Activated naive CD8-positive, alpha-beta T cell (primary cell): Measurements from ENCODE around the gene KIAA2012.
"Not testable (repeated sequence)": the region's sequence is repeated elsewhere in the genome, so short reads cannot be mapped to it uniquely, and the experiment has no call there.

Source experiments
- H3K27ac Mint-ChIP-seq: one replicate; pipeline ENCODE4 v1.8.0; 2021; ENCODE audit warnings: mixed read lengths
- H3K27me3 Mint-ChIP-seq: one replicate; pipeline ENCODE4 v1.8.0; 2021; ENCODE audit warnings: mixed read lengths
- H3K36me3 Mint-ChIP-seq: one replicate; pipeline ENCODE4 v1.8.0; 2021; ENCODE audit warnings: mixed read lengths
- H3K4me1 Mint-ChIP-seq: one replicate; pipeline ENCODE4 v1.8.0; 2021; ENCODE audit warnings: low read depth, mixed read lengths
- H3K4me3 Mint-ChIP-seq: one replicate; pipeline ENCODE4 v1.8.0; 2021; ENCODE audit warnings: mild to moderate bottlenecking, mixed read lengths
- H3K9me3 Mint-ChIP-seq: one replicate; pipeline ENCODE4 v1.8.0; 2021; ENCODE audit warnings: low read depth, mixed read lengths

KIAA2012 gene

GRCh38 chr2:202187570-202187969 is 114.5 kb downstream of the KIAA2012 start:
- Mint-ChIP-seq H3K27ac (no peak overlapping the region), H3K4me1 (no peaks in the 10 kb centered on the region), H3K9me3 (no peaks in the 10 kb centered on the region), H3K36me3 (no peaks in the 10 kb centered on the region), H3K27me3 (peaks cover 1% of the 10 kb centered on the region), H3K4me3 (no peak overlapping the region)

- no peaks in the 10 kb centered on the region for H3K9me3 Mint-ChIP-seq
- H3K36me3 Mint-ChIP-seq: no peaks in the 10 kb centered on the region
- H3K27ac Mint-ChIP-seq: no peak overlapping the region
- no peak overlapping the region for H3K4me3 Mint-ChIP-seq
- peaks cover 8% of the 10 kb centered on the region for H3K27me3 Mint-ChIP-seq
- no peaks in the 10 kb centered on the region for H3K4me1 Mint-ChIP-seq
Observed at GRCh38 chr2:202193305-202193704, 120.2 kb downstream of the KIAA2012 start.

GRCh38 chr2:202193881-202194353 is 120.9 kb downstream of the KIAA2012 start:
- no peak overlapping the region for H3K27ac Mint-ChIP-seq
- peaks cover 8% of the 10 kb centered on the region for H3K27me3 Mint-ChIP-seq
- no peaks in the 10 kb centered on the region for H3K9me3 Mint-ChIP-seq
- no peaks in the 10 kb centered on the region for H3K36me3 Mint-ChIP-seq
- no peaks in the 10 kb centered on the region for H3K4me1 Mint-ChIP-seq
- H3K4me3 Mint-ChIP-seq: no peak overlapping the region

- H3K4me1 Mint-ChIP-seq: no peaks in the 10 kb centered on the region
- no peak overlapping the region for H3K27ac Mint-ChIP-seq
Observed at GRCh38 chr2:202194418-202194817, 121.4 kb downstream of the KIAA2012 start.

GRCh38 chr2:202196727-202197126 is 123.7 kb downstream of the KIAA2012 start:
- H3K4me3 Mint-ChIP-seq: no peak overlapping the region
- H3K36me3 Mint-ChIP-seq: no peaks in the 10 kb centered on the region
- H3K9me3 Mint-ChIP-seq: no peaks in the 10 kb centered on the region
- peaks cover 8% of the 10 kb centered on the region for H3K27me3 Mint-ChIP-seq
- H3K4me1 Mint-ChIP-seq: no peaks in the 10 kb centered on the region
- no peak overlapping the region for H3K27ac Mint-ChIP-seq

More at GRCh38 chr2:202194418-202194817, 121.4 kb downstream of the KIAA2012 start:
- H3K36me3 Mint-ChIP-seq: no peaks in the 10 kb centered on the region
- H3K9me3 Mint-ChIP-seq: no peaks in the 10 kb centered on the region
- H3K4me3 Mint-ChIP-seq: no peak overlapping the region
- peaks cover 8% of the 10 kb centered on the region for H3K27me3 Mint-ChIP-seq

GRCh38 chr2:202201220-202202160 is 128.4 kb downstream of the KIAA2012 start:
- Mint-ChIP-seq H3K27ac (no peak overlapping the region), H3K9me3 (no peaks in the 10 kb centered on the region), H3K27me3 (peaks cover 3% of the 10 kb centered on the region), H3K36me3 (peaks cover 2% of the 10 kb centered on the region), H3K4me3 (no peak overlapping the region), H3K4me1 (no peaks in the 10 kb centered on the region)

GRCh38 chr2:202203348-202203747 is 130.3 kb downstream of the KIAA2012 start:
- H3K4me3 Mint-ChIP-seq: no peak overlapping the region
- H3K27ac Mint-ChIP-seq: no peak overlapping the region
- H3K9me3 Mint-ChIP-seq: no peaks in the 10 kb centered on the region
- H3K27me3 Mint-ChIP-seq: no peaks in the 10 kb centered on the region
- H3K36me3 Mint-ChIP-seq: peaks cover 4% of the 10 kb centered on the region
- H3K4me1 Mint-ChIP-seq: no peaks in the 10 kb centered on the region

- Mint-ChIP-seq H3K9me3 (no peaks in the 10 kb centered on the region), H3K4me3 (no peak overlapping the region), H3K27me3 (no peaks in the 10 kb centered on the region), H3K36me3 (peaks cover 4% of the 10 kb centered on the region), H3K27ac (no peak overlapping the region), H3K4me1 (no peaks in the 10 kb centered on the region)
Observed at GRCh38 chr2:202204855-202205254, 131.8 kb downstream of the KIAA2012 start.

- H3K4me3 Mint-ChIP-seq: no peak overlapping the region
- peaks cover 4% of the 10 kb centered on the region for H3K36me3 Mint-ChIP-seq
- H3K4me1 Mint-ChIP-seq: peaks cover 1% of the 10 kb centered on the region
- H3K27me3 Mint-ChIP-seq: no peaks in the 10 kb centered on the region
- H3K27ac Mint-ChIP-seq: peak overlapping the region; percentile 35
- no peaks in the 10 kb centered on the region for H3K9me3 Mint-ChIP-seq
Observed at GRCh38 chr2:202208526-202208925, 135.5 kb downstream of the KIAA2012 start.

GRCh38 chr2:202215179-202215578 is 142.1 kb downstream of the KIAA2012 start:
- Mint-ChIP-seq H3K36me3 (no peaks in the 10 kb centered on the region), H3K9me3 (no peaks in the 10 kb centered on the region), H3K4me3 (no peak overlapping the region), H3K27me3 (no peaks in the 10 kb centered on the region), H3K27ac (no peak overlapping the region), H3K4me1 (peaks cover 12% of the 10 kb centered on the region)

- H3K4me3 Mint-ChIP-seq: no peak overlapping the region
Observed at GRCh38 chr2:202221873-202222272, 148.8 kb downstream of the KIAA2012 start.

GRCh38 chr2:202237787-202238233 is 164.8 kb downstream of the KIAA2012 start:
- peak overlapping the region; percentile 86 for H3K27ac Mint-ChIP-seq
- H3K27me3 Mint-ChIP-seq: no peaks in the 10 kb centered on the region

More at GRCh38 chr2:202221873-202222272, 148.8 kb downstream of the KIAA2012 start:
- no peaks in the 10 kb centered on the region for H3K27me3 Mint-ChIP-seq
- peak overlapping the region; percentile 34 for H3K27ac Mint-ChIP-seq
- peaks cover 45% of the 10 kb centered on the region for H3K4me1 Mint-ChIP-seq
- peaks cover 10% of the 10 kb centered on the region for H3K36me3 Mint-ChIP-seq
- H3K9me3 Mint-ChIP-seq: no peaks in the 10 kb centered on the region

GRCh38 chr2:202238234-202239197 is 165.5 kb downstream of the KIAA2012 start, which contains the start of gene SUMO1:
Gene SUMO1 (minus strand): TSS chr2:202238597. CDS start chr2:202238451, 146 bp downstream.
- Mint-ChIP-seq H3K27me3 (no peaks in the 10 kb centered on the region), H3K9me3 (no peaks in the 10 kb centered on the region), H3K4me1 (peaks cover 35% of the 10 kb centered on the region), H3K36me3 (no peaks in the 10 kb centered on the region), H3K27ac (peak within 1 kb of the TSS; percentile 95), H3K4me3 (peak within 1 kb of the TSS; percentile 97)

More at GRCh38 chr2:202237787-202238233, 164.8 kb downstream of the KIAA2012 start:
- Mint-ChIP-seq H3K36me3 (no peaks in the 10 kb centered on the region), H3K4me3 (peak overlapping the region; percentile 97), H3K4me1 (peaks cover 42% of the 10 kb centered on the region), H3K9me3 (no peaks in the 10 kb centered on the region)

GRCh38 chr2:202247710-202248109 is 174.7 kb downstream of the KIAA2012 start:
- not testable (repeated sequence) for H3K9me3 Mint-ChIP-seq, H3K4me3 Mint-ChIP-seq, H3K36me3 Mint-ChIP-seq, H3K4me1 Mint-ChIP-seq, H3K27me3 Mint-ChIP-seq, H3K27ac Mint-ChIP-seq
